ENCODE results near the gene ITGAV.

DNA sequence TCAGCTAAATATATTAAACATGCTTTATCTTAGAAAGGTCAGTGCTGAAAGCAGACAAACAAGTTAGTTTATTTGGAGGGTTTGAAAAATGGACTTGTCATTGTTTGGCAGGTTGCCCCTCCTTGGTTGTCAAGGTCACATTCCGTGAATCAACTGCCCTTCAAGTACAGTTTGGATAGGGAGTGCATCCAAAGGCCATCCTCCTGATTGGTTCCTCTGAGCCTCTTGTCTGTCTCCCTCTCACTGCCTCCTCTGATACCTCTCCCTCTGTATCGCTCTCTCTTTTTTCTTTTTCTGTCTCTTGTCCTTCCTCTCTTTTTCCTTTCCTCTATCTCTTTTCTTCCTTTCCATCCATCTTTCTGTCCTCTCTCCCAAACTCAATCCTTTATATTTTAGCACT, 5.4 kb downstream of the ITGAV start:
- TF ChIP-seq, protein P1, sequence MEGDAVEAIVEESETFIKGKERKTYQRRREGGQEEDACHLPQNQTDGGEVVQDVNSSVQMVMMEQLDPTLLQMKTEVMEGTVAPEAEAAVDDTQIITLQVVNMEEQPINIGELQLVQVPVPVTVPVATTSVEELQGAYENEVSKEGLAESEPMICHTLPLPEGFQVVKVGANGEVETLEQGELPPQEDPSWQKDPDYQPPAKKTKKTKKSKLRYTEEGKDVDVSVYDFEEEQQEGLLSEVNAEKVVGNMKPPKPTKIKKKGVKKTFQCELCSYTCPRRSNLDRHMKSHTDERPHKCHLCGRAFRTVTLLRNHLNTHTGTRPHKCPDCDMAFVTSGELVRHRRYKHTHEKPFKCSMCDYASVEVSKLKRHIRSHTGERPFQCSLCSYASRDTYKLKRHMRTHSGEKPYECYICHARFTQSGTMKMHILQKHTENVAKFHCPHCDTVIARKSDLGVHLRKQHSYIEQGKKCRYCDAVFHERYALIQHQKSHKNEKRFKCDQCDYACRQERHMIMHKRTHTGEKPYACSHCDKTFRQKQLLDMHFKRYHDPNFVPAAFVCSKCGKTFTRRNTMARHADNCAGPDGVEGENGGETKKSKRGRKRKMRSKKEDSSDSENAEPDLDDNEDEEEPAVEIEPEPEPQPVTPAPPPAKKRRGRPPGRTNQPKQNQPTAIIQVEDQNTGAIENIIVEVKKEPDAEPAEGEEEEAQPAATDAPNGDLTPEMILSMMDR (IDR thresholded peaks at IDR 0.05; ENCODE audit: poor library complexity), result no peak
- no peak for TF ChIP-seq EZH2 (IDR thresholded peaks at IDR 0.05; ENCODE audit: borderline replicate concordance)
- TF ChIP-seq EZH2phosphoT487 (IDR thresholded peaks at IDR 0.05; ENCODE audit: low read depth, severe bottlenecking, unreplicated experiment), result no peak

Data from hepatocyte (in vitro differentiated cells).